ENCODE measurements around the gene SEMA6A. TPM values are rescaled to one million over a fixed set of nuclear protein-coding genes. Genes with fewer than 3 reads are reported as not detected.

SEMA6A gene
- total and polyA plus RNA-seq, 2 of the 13 experiments (the other 11 are each of a cell fraction or from before 2014, with no cell fraction given): 5.1 to 6.5 TPM

GRCh38 chr5:116613445-116613844, 38.8 kb upstream of the SEMA6A start:
- ChIA-PET CTCF (ENCODE audit: low intra/inter-chr PET ratio, low total read pairs) (no interaction called here), POLR2A (no interaction called here)
- in situ Hi-C loops (cut with HindIII; ENCODE audit: extremely low pct_ligation_motif_present, low pct_unique_long_range_greater_than_20kb): no loop called here
- no peaks in the 10 kb centered on the region for H4K20me1 ChIP-seq (ENCODE audit: insufficient read depth, low read length)
- H3K27me3 ChIP-seq (ENCODE audit: control insufficient read depth in 1 of 2, insufficient read depth in 2 of 2, low read length in 2 of 2): peaks cover 3 to 14% of the 10 kb centered on the region in 2 experiments; a peak in 3 of 5 replicates
- no peak overlapping the region for H2AFZ ChIP-seq (ENCODE audit: low read length)
- 10% methylated on average over 1 of the region's 1 CpG for WGBS (ENCODE audit: low lambda C conversion rate)
- no peaks in the 10 kb centered on the region for H3K9me3 ChIP-seq (ENCODE audit: low read length)
- FAIRE-seq: no peak
- H3K4me1 ChIP-seq (ENCODE audit: insufficient read depth, low read length): no peaks in the 10 kb centered on the region
- no peak overlapping the region for H3K9ac ChIP-seq (ENCODE audit: insufficient read depth, low read depth, low read length)
- DNase-seq (ENCODE audit: low spot score): no peak
- H3K79me2 ChIP-seq (ENCODE audit: insufficient read depth, low read length): no peaks in the 10 kb centered on the region
- no peak for ATAC-seq
- H3K4me2 ChIP-seq (ENCODE audit: low read depth, low read length): no peak overlapping the region
- no peak overlapping the region for H3K4me3 ChIP-seq (replicated peaks in 1 of 3; ENCODE audit: insufficient read depth in 1 of 3, low read depth in 2 of 3, low read length in 3 of 3)
- TF ChIP-seq, protein P1, sequence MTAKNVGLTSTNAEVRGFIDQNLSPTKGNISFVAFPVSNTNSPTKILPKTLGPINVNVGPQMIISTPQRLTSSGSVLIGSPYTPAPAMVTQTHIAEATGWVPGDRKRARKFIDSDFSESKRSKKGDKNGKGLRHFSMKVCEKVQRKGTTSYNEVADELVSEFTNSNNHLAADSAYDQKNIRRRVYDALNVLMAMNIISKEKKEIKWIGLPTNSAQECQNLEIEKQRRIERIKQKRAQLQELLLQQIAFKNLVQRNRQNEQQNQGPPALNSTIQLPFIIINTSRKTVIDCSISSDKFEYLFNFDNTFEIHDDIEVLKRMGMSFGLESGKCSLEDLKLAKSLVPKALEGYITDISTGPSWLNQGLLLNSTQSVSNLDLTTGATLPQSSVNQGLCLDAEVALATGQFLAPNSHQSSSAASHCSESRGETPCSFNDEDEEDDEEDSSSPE (CRISPR knock-in tag; IDR thresholded peaks at IDR 0.05): no peak
- TF ChIP-seq ZNF224 (CRISPR knock-in tag; IDR thresholded peaks at IDR 0.05) (no peak), ZNF879 (CRISPR knock-in tag; IDR thresholded peaks at IDR 0.05) (no peak), SNAI1 (CRISPR knock-in tag; IDR thresholded peaks at IDR 0.05; ENCODE audit: borderline replicate concordance) (no peak), U2AF1 (optimal IDR thresholded peaks at IDR 0.05; ENCODE audit: low read depth, low read length) (no peak), GATA4 (IDR thresholded peaks at IDR 0.05; ENCODE audit: borderline replicate concordance, low read depth) (no peak), ARHGAP35 (CRISPR knock-in tag; IDR thresholded peaks at IDR 0.05; ENCODE audit: borderline replicate concordance) (no peak), ATM (IDR thresholded peaks at IDR 0.05; ENCODE audit: borderline replicate concordance) (no peak), CBX1 (IDR thresholded peaks at IDR 0.05; ENCODE audit: low read depth) (no peak), CREM (IDR thresholded peaks at IDR 0.05) (no peak), CREM (CRISPR knock-in tag; IDR thresholded peaks at IDR 0.05) (no peak), RBAK (CRISPR knock-in tag; IDR thresholded peaks at IDR 0.05) (no peak), ZNF839 (CRISPR knock-in tag; IDR thresholded peaks at IDR 0.05; ENCODE audit: borderline replicate concordance) (no peak), NR0B2 (CRISPR knock-in tag; IDR thresholded peaks at IDR 0.05) (no peak), KAT7 (CRISPR knock-in tag; IDR thresholded peaks at IDR 0.05; ENCODE audit: borderline replicate concordance) (no peak), CEBPG (CRISPR knock-in tag; IDR thresholded peaks at IDR 0.05) (no peak), ZBTB3 (CRISPR knock-in tag; IDR thresholded peaks at IDR 0.05; ENCODE audit: borderline replicate concordance, low read depth) (no peak), ZNF597 (CRISPR knock-in tag; IDR thresholded peaks at IDR 0.05) (no peak), DNMT1 (CRISPR knock-in tag; IDR thresholded peaks at IDR 0.05) (no peak), MAZ (IDR thresholded peaks at IDR 0.05; ENCODE audit: borderline replicate concordance, low read depth, low read length) (no peak), MAZ (CRISPR knock-in tag; IDR thresholded peaks at IDR 0.05; ENCODE audit: low read depth) (no peak), POGZ (CRISPR knock-in tag; IDR thresholded peaks at IDR 0.05) (no peak)
- H3K27ac ChIP-seq (ENCODE audit: extremely low read length, insufficient read depth, low read length): no peak overlapping the region
- intact Hi-C loops (cut with micrococcal nuclease; ENCODE audit: unreplicated experiment): no loop called here
- BruUV-seq (replicated peaks): no TSS peak
- H3K36me3 ChIP-seq (replicated peaks in 1 of 2; ENCODE audit: control insufficient read depth in 1 of 2, insufficient read depth in 2 of 2, low read length in 2 of 2): no peaks in the 10 kb centered on the region

Data from HepG2 (cell line).